Endodermal cell (in vitro differentiated cells): Measurements from ENCODE around the gene SON. TPM values are rescaled to one million over a fixed set of nuclear protein-coding genes. Genes with fewer than 3 reads are reported as not detected.

Source experiments
- DNase-seq: peaks from one replicate; pipeline ENCODE4 v3.0.0-alpha.2; 2017
- H3K27ac ChIP-seq: 2 replicates; pipeline ENCODE4 v1.5.1; 2013; ENCODE audit warnings: mild to moderate bottlenecking, low read depth, low read length, moderate library complexity
- H3K27me3 ChIP-seq: 2 replicates; pipeline ENCODE4 v1.6.1; 2013; ENCODE audit warnings: mild to moderate bottlenecking, low read length, moderate library complexity; ENCODE audit not compliant: insufficient read depth, control insufficient read depth, poor library complexity, severe bottlenecking
- H3K36me3 ChIP-seq: 2 replicates; pipeline ENCODE4 v1.7.0; 2013; ENCODE audit warnings: mild to moderate bottlenecking, low read length, moderate library complexity; ENCODE audit not compliant: control insufficient read depth, insufficient read depth
- H3K4me1 ChIP-seq: one replicate; pipeline ENCODE4 v1.7.0; 2013; ENCODE audit warnings: low read length; ENCODE audit not compliant: control insufficient read depth, insufficient read depth
- H3K4me3 ChIP-seq: 2 replicates; pipeline ENCODE4 v1.5.1; 2013; ENCODE audit warnings: mild to moderate bottlenecking, low read length, moderate library complexity
- H3K9ac ChIP-seq: 2 replicates; pipeline ENCODE4 v1.6.1; 2013; ENCODE audit warnings: mild to moderate bottlenecking, low read length, moderate library complexity; ENCODE audit not compliant: poor library complexity, severe bottlenecking; ENCODE audit errors: extremely low read depth
- H3K9me3 ChIP-seq: 2 replicates; pipeline ENCODE4 v1.6.1; 2013; ENCODE audit warnings: mild to moderate bottlenecking, low read length, moderate library complexity; ENCODE audit not compliant: control insufficient read depth
- H3K27ac Mint-ChIP-seq: 2 replicates; pipeline ENCODE4 v1.8.0; 2020; ENCODE audit warnings: mixed read lengths
- H3K27me3 Mint-ChIP-seq: 2 replicates; pipeline ENCODE4 v1.8.0; 2021; ENCODE audit warnings: mild to moderate bottlenecking, mixed read lengths; ENCODE audit not compliant: insufficient read depth
- H3K36me3 Mint-ChIP-seq: 2 replicates; pipeline ENCODE4 v1.8.0; 2020; ENCODE audit warnings: low read depth, mixed read lengths
- H3K4me1 Mint-ChIP-seq: 2 replicates; pipeline ENCODE4 v1.8.0; 2020; ENCODE audit warnings: mixed read lengths
- H3K4me3 Mint-ChIP-seq: 2 replicates; pipeline ENCODE4 v1.8.0; 2020; ENCODE audit warnings: mild to moderate bottlenecking, moderate library complexity, mixed read lengths
- H3K9me3 Mint-ChIP-seq: 2 replicates; pipeline ENCODE4 v1.8.0; 2020; ENCODE audit warnings: mild to moderate bottlenecking, mixed read lengths
- WGBS, 2 experiments: methylation state at CpG; one replicate each; pipeline versions ENCODE4 v1.1.5 to v1.1.7; 2013; ENCODE audit warnings: missing lambda C conversion rate in 2 of 2, mixed read lengths in 1 of 2; ENCODE audit not compliant: insufficient coverage in 1 of 2, insufficient read length in 1 of 2; 5-methylcytosine and 5-hydroxymethylcytosine counted together
- total RNA-seq, 2 donors: library from RNA; stranded (reverse); fragmentation: NEBNext Ultra II Directional in 1 of 2; extraction: Animal tissue kit (Norgen Biotek cat#: 25700) in 1 of 2; gene quantifications; 2 replicates in 1 of 2; 3 replicates in 1 of 2; pipeline ENCODE4 v1.2.1, GENCODE V29; 2021
- TF ChIP-seq, protein P1 (sequence below): fragments of 200-600 bp; sonication (generic); conservative IDR thresholded peaks from 2 replicates; pipeline ENCODE4 v1.5.0; 2021; ENCODE audit warnings: antibody characterized with exemption, mild to moderate bottlenecking

Gene SON
- total RNA-seq, 2 donors from 2014 or later, result 283 to 337 TPM

DNA sequence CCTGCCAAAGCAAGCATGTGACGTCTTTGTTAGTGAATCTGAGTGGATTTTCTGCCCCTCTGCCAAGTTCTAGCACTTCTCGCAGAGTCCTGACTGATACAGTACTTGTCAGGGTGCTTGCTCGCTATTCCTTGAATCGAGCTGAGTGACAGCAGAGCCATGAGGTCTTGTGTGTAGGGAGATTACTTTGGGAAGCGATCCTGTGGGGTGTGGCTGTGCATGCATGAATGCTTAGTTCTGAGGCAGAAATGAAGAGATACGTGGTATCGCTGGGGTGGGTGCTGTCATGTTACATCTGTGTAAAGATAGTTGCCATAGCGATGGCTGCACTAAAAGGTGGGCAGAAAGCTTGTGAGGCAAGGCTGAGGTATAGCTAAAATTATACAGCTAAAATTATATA, 32.0 kb upstream of the SON start:
- no peaks in the 10 kb centered on the region for H3K27me3 Mint-ChIP-seq
- peaks cover 4% of the 10 kb centered on the region for H3K9me3 Mint-ChIP-seq
- H3K27ac Mint-ChIP-seq, result no peak overlapping the region
- no peaks in the 10 kb centered on the region for H3K4me1 Mint-ChIP-seq
- Histone ChIP-seq H3K4me3 (no peak overlapping the region), H3K27me3 (no peaks in the 10 kb centered on the region), H3K9ac (no peak overlapping the region), H3K9me3 (peaks cover 7% of the 10 kb centered on the region), H3K27ac (no peak overlapping the region), H3K36me3 (peaks cover 90% of the 10 kb centered on the region), H3K4me1 (no peaks in the 10 kb centered on the region)
- WGBS, 2 experiments, result 96 to 100% methylated on average over 6 to 8 of the region's 8 CpGs
- TF ChIP-seq, protein P1, sequence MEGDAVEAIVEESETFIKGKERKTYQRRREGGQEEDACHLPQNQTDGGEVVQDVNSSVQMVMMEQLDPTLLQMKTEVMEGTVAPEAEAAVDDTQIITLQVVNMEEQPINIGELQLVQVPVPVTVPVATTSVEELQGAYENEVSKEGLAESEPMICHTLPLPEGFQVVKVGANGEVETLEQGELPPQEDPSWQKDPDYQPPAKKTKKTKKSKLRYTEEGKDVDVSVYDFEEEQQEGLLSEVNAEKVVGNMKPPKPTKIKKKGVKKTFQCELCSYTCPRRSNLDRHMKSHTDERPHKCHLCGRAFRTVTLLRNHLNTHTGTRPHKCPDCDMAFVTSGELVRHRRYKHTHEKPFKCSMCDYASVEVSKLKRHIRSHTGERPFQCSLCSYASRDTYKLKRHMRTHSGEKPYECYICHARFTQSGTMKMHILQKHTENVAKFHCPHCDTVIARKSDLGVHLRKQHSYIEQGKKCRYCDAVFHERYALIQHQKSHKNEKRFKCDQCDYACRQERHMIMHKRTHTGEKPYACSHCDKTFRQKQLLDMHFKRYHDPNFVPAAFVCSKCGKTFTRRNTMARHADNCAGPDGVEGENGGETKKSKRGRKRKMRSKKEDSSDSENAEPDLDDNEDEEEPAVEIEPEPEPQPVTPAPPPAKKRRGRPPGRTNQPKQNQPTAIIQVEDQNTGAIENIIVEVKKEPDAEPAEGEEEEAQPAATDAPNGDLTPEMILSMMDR, result no peak
- peaks cover 79% of the 10 kb centered on the region for H3K36me3 Mint-ChIP-seq
- no peak for DNase-seq
- no peak overlapping the region for H3K4me3 Mint-ChIP-seq

DNA sequence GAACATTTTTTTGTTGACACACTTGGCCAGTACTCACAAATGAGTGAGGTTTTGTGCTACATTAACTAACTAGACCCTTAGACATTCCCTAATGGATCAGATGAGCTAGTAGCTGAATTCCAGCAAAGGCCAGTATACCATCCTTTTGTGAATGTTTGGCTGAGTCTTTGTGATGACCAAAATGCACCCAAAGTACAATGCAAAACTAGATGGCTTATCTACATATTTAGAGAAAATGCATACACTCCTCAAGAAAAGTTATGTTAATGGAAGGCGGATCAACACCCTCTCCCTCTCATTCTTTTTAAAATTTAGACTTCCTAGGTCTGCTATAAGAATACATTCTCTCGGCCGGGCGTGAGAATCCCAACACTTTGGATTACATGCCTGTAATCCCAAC, 31.2 kb upstream of the SON start:
- Mint-ChIP-seq H3K36me3 (peaks cover 80% of the 10 kb centered on the region), H3K27ac (no peak overlapping the region), H3K4me1 (no peaks in the 10 kb centered on the region), H3K4me3 (no peak overlapping the region), H3K27me3 (no peaks in the 10 kb centered on the region), H3K9me3 (peaks cover 4% of the 10 kb centered on the region)
- peaks cover 7% of the 10 kb centered on the region for H3K9me3 ChIP-seq
- H3K36me3 ChIP-seq, result peaks cover 92% of the 10 kb centered on the region
- no peaks in the 10 kb centered on the region for H3K4me1 ChIP-seq
- DNase-seq, result no peak
- H3K9ac ChIP-seq, result no peak overlapping the region
- no peak overlapping the region for H3K27ac ChIP-seq
- TF ChIP-seq, protein P1, result no peak
- 92 to 100% methylated on average over 3 to 4 of the region's 4 CpGs for WGBS, 2 experiments
- H3K27me3 ChIP-seq, result no peaks in the 10 kb centered on the region
- no peak overlapping the region for H3K4me3 ChIP-seq

DNA sequence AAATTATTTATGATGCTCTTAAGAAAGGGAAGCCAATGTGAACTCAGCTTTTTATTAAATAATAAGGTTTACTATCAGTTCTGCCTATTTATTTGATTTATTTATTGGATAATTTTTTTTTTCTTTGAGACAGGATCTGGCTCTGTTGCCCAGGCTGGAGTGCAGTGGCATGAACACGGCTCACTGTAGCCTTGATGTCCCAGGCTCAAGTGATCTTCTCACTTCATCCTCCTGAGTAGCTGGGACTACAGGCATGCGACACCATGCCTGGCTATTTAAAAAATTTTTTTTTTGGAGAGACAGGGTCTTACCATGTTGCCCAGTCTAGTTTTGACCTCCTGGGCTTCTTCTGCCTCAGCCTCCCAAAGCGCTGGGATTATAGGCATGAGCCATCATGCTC, 30.4 kb upstream of the SON start:
- Mint-ChIP-seq H3K27me3 (no peaks in the 10 kb centered on the region), H3K9me3 (no peaks in the 10 kb centered on the region), H3K36me3 (peaks cover 80% of the 10 kb centered on the region), H3K4me1 (no peaks in the 10 kb centered on the region), H3K27ac (no peak overlapping the region), H3K4me3 (no peak overlapping the region)
- Histone ChIP-seq H3K36me3 (peaks cover 92% of the 10 kb centered on the region), H3K9me3 (peaks cover 2% of the 10 kb centered on the region), H3K27ac (no peak overlapping the region), H3K27me3 (no peaks in the 10 kb centered on the region), H3K4me1 (no peaks in the 10 kb centered on the region), H3K4me3 (no peak overlapping the region), H3K9ac (no peak overlapping the region)
- WGBS, 2 experiments, result 92 to 97% methylated on average over 2 to 3 of the region's 3 CpGs
- no peak for DNase-seq
- TF ChIP-seq, protein P1, result no peak
